ENCODE data around the gene CYP2J2. TPM values are rescaled to one million over a fixed set of nuclear protein-coding genes. Genes with fewer than 3 reads are reported as not detected.

The CYP2J2 gene
- polyA plus RNA-seq, 2 of the 4 experiments (the other 2 are of a cell fraction) = 0.09 to 0.13 TPM

- no peak for TF ChIP-seq MAZ (IDR thresholded peaks at IDR 0.05; ENCODE audit: borderline replicate concordance, low read depth, low read length)
- TF ChIP-seq RAD21 (conservative IDR thresholded peaks at IDR 0.05 in 1 of 2, IDR thresholded peaks at IDR 0.05 in 1 of 2) = no peak
- TF ChIP-seq HES2 (IDR thresholded peaks at IDR 0.05) = no peak
- no peak for TF ChIP-seq PHF8 (IDR thresholded peaks at IDR 0.05; ENCODE audit: borderline replicate concordance, low read depth)
- TF ChIP-seq RARB (CRISPR knock-in tag; IDR thresholded peaks at IDR 0.05) = no peak
- no peak for TF ChIP-seq ESRRA (IDR thresholded peaks at IDR 0.05; ENCODE audit: borderline replicate concordance, low read length)
- no peak for TF ChIP-seq RFX5 (IDR thresholded peaks at IDR 0.05)
- no peak for TF ChIP-seq CBX2 (IDR thresholded peaks at IDR 0.05; ENCODE audit: borderline replicate concordance, low read depth)
- TF ChIP-seq BHLHE40 (IDR thresholded peaks at IDR 0.05; ENCODE audit: low read depth, low read length) = no peak
- no peak for TF ChIP-seq SREBF2 (IDR thresholded peaks at IDR 0.05)
- TF ChIP-seq KDM5A (IDR thresholded peaks at IDR 0.05) = no peak
- no peak for TF ChIP-seq MAX (IDR thresholded peaks at IDR 0.05)
- TF ChIP-seq HDAC2 (IDR thresholded peaks at IDR 0.05) = no peak
- no peak for DNase-seq (ENCODE audit: low read depth in 1 of 2, low spot score in 1 of 2)
- no peak for ATAC-seq
- Histone ChIP-seq H3K9me3 (no peaks in the 10 kb centered on the region), H3K4me1 (no peaks in the 10 kb centered on the region), H3K27ac (no peak overlapping the region), H3K4me2 (no peak overlapping the region), H3K4me3 (no peak overlapping the region)
- CTCF ChIA-PET = no interaction called here
- 60% methylated on average over 3 of the region's 3 CpGs for WGBS (ENCODE audit: missing lambda C conversion rate)
- POLR2A ChIA-PET = no interaction called here
- FAIRE-seq = no peak
Measured at GRCh38 chr1:59846209-59846894, 80.2 kb downstream of the CYP2J2 start.

GRCh38 chr1:59845091-59845490 is 81.5 kb downstream of the CYP2J2 start:
- DNase-seq (ENCODE audit: low read depth in 1 of 2, low spot score in 1 of 2) (no peak), FAIRE-seq (no peak)
- POLR2A ChIA-PET = no interaction called here

More at GRCh38 chr1:59845091-59845490, 81.5 kb downstream of the CYP2J2 start:
- 45% methylated on average over 2 of the region's 2 CpGs for WGBS (ENCODE audit: missing lambda C conversion rate)
- Histone ChIP-seq H3K4me2 (no peak overlapping the region), H3K4me3 (no peak overlapping the region), H3K9me3 (no peaks in the 10 kb centered on the region), H3K27ac (no peak overlapping the region), H3K4me1 (no peaks in the 10 kb centered on the region)
- TF ChIP-seq ATOH8 (CRISPR knock-in tag; IDR thresholded peaks at IDR 0.05; ENCODE audit: low read depth) = no peak
- TF ChIP-seq REST (IDR thresholded peaks at IDR 0.05) = no peak
- no peak for TF ChIP-seq RFX5 (IDR thresholded peaks at IDR 0.05)
- no peak for TF ChIP-seq CBX8 (IDR thresholded peaks at IDR 0.05)
- no peak for TF ChIP-seq HOXB5 (CRISPR knock-in tag; IDR thresholded peaks at IDR 0.05)
- no peak for TF ChIP-seq NFE2L2 (conservative IDR thresholded peaks at IDR 0.05; ENCODE audit: low read length)
- no peak for TF ChIP-seq SMC3 (IDR thresholded peaks at IDR 0.05)
- CTCF ChIA-PET = no interaction called here
- ATAC-seq = no peak

Small RNA genes within 50 kb of the gene (small RNA-seq; reads per million reads assigned to genes)
- gene RN7SL475P = 0 reads per million in 6 experiments

Other genes with a start within 250 kb of the CYP2J2 start
- 0.71 and 1.3 TPM in 2 replicates for gene HOOK1, start 111.8 kb downstream of the CYP2J2 start, polyA plus RNA-seq (2011; rRNA removed)
- gene HOOK1, start 111.8 kb downstream of the CYP2J2 start, polyA plus RNA-seq (2017; fragmentation: RNase III; extraction: RNeasy Plus Mini Kit Qiagen cat#74134 plus additional on column Dnase treatment) = 0.45 to 0.47 TPM (median 0.46 TPM) in 3 replicates
- gene C1orf87, start 147.0 kb upstream of the CYP2J2 start, polyA plus RNA-seq (2011; rRNA removed) = not detected in 2 replicates
- gene C1orf87, start 147.0 kb upstream of the CYP2J2 start, polyA plus RNA-seq (2017; fragmentation: RNase III; extraction: RNeasy Plus Mini Kit Qiagen cat#74134 plus additional on column Dnase treatment) = not detected in 3 replicates